ENCODE results near the gene BABAM2.

The BABAM2 gene

GRCh38 chr2:27980242-27980641 lies 89.7 kb downstream of the BABAM2 start:
- 93% methylated on average over 1 of the region's 1 CpG for WGBS
- Histone ChIP-seq H3K9me3 (ENCODE audit: insufficient read depth, low read depth, low read length) (no peaks in the 10 kb centered on the region; the same call in 1 of the 2 replicates), H3K36me3 (ENCODE audit: insufficient read depth, low read length) (no peaks in the 10 kb centered on the region), H3K4me3 (ENCODE audit: low read length) (no peak overlapping the region), H3K9ac (ENCODE audit: low read depth, low read length) (no peak overlapping the region), H3K27me3 (ENCODE audit: insufficient read depth, low read length) (no peaks in the 10 kb centered on the region), H3K27ac (ENCODE audit: low read depth, low read length) (no peak overlapping the region), H3K4me1 (ENCODE audit: insufficient read depth, low read length) (peaks cover 6% of the 10 kb centered on the region; the same call in 1 of the 2 replicates)

- Histone ChIP-seq H3K4me3 (ENCODE audit: low read length) (no peak overlapping the region), H3K36me3 (ENCODE audit: insufficient read depth, low read length) (no peaks in the 10 kb centered on the region), H3K4me1 (ENCODE audit: insufficient read depth, low read length) (no peaks in the 10 kb centered on the region), H3K27me3 (ENCODE audit: insufficient read depth, low read length) (no peaks in the 10 kb centered on the region), H3K9ac (ENCODE audit: low read depth, low read length) (no peak overlapping the region), H3K9me3 (ENCODE audit: insufficient read depth, low read depth, low read length) (no peaks in the 10 kb centered on the region; the same call in 1 of the 2 replicates), H3K27ac (ENCODE audit: low read depth, low read length) (no peak overlapping the region)
These were observed 93.6 kb downstream of the BABAM2 start for GRCh38 chr2:27984153-27984552.

GRCh38 chr2:27988306-27988705 lies 97.8 kb downstream of the BABAM2 start:
- Histone ChIP-seq H3K27me3 (ENCODE audit: insufficient read depth, low read length) (no peaks in the 10 kb centered on the region), H3K36me3 (ENCODE audit: insufficient read depth, low read length) (no peaks in the 10 kb centered on the region), H3K27ac (ENCODE audit: low read depth, low read length) (no peak overlapping the region), H3K9ac (ENCODE audit: low read depth, low read length) (no peak overlapping the region), H3K4me3 (ENCODE audit: low read length) (no peak overlapping the region), H3K4me1 (ENCODE audit: insufficient read depth, low read length) (peaks cover 8% of the 10 kb centered on the region; the same call in 1 of the 2 replicates), H3K9me3 (ENCODE audit: insufficient read depth, low read depth, low read length) (no peaks in the 10 kb centered on the region; the same call in 1 of the 2 replicates)
- 100% methylated on average over 3 of the region's 3 CpGs for WGBS

DNA sequence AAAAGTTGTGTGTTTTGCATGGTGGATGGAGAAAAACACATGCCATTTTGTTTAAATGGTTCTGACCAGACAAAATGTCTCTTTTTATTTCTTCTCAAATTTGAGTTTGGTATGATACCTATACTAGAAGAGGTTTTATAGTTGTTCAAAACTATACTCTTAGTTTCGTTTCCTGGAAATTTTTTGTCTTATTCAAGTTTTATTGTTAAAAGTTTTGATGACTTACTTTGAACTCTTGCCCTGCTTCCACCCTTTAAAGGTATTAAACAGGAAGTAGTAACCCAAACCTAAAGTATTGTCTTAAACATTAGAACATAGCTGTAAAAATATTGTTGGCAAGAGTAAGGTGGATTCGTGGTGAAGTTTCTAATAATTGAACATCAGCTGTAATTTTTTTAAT lies 98.2 kb downstream of the BABAM2 start:
- 100% methylated on average over 1 of the region's 2 CpGs for WGBS
- no peak overlapping the region for H3K27ac ChIP-seq (ENCODE audit: low read depth, low read length)

GRCh38 chr2:27989149-27989548 lies 98.6 kb downstream of the BABAM2 start:
- H3K4me1 ChIP-seq (ENCODE audit: insufficient read depth, low read length): peaks cover 12% of the 10 kb centered on the region; the same call in 1 of the 2 replicates
- H3K27me3 ChIP-seq (ENCODE audit: insufficient read depth, low read length): no peaks in the 10 kb centered on the region
- no peaks in the 10 kb centered on the region for H3K9me3 ChIP-seq (ENCODE audit: insufficient read depth, low read depth, low read length)
- no peak overlapping the region for H3K9ac ChIP-seq (ENCODE audit: low read depth, low read length)
- no peak overlapping the region for H3K4me3 ChIP-seq (ENCODE audit: low read length)
- 96% methylated on average over 2 of the region's 2 CpGs for WGBS
- H3K36me3 ChIP-seq (ENCODE audit: insufficient read depth, low read length): no peaks in the 10 kb centered on the region
- H3K27ac ChIP-seq (ENCODE audit: low read depth, low read length): no peak overlapping the region

More for the DNA sequence above, 98.2 kb downstream of the BABAM2 start:
- Histone ChIP-seq H3K27me3 (ENCODE audit: insufficient read depth, low read length) (no peaks in the 10 kb centered on the region), H3K9me3 (ENCODE audit: insufficient read depth, low read depth, low read length) (no peaks in the 10 kb centered on the region; the same call in 1 of the 2 replicates), H3K4me3 (ENCODE audit: low read length) (no peak overlapping the region), H3K4me1 (ENCODE audit: insufficient read depth, low read length) (peaks cover 12% of the 10 kb centered on the region; the same call in 1 of the 2 replicates), H3K36me3 (ENCODE audit: insufficient read depth, low read length) (no peaks in the 10 kb centered on the region), H3K9ac (ENCODE audit: low read depth, low read length) (no peak overlapping the region)

- H3K27me3 ChIP-seq (ENCODE audit: insufficient read depth, low read length): no peaks in the 10 kb centered on the region
- no peaks in the 10 kb centered on the region for H3K36me3 ChIP-seq (ENCODE audit: insufficient read depth, low read length)
- H3K9ac ChIP-seq (ENCODE audit: low read depth, low read length): no peak overlapping the region
- no peak overlapping the region for H3K27ac ChIP-seq (ENCODE audit: low read depth, low read length)
- no peak overlapping the region for H3K4me3 ChIP-seq (ENCODE audit: low read length)
- no peaks in the 10 kb centered on the region for H3K9me3 ChIP-seq (ENCODE audit: insufficient read depth, low read depth, low read length)
- H3K4me1 ChIP-seq (ENCODE audit: insufficient read depth, low read length): peaks cover 12% of the 10 kb centered on the region; the same call in 1 of the 2 replicates
- 94% methylated on average over 4 of the region's 4 CpGs for WGBS
These were observed 99.6 kb downstream of the BABAM2 start for GRCh38 chr2:27990030-27990590.

GRCh38 chr2:27991146-27991545 lies 100.6 kb downstream of the BABAM2 start:
- peaks cover 12% of the 10 kb centered on the region; the same call in 1 of the 2 replicates for H3K4me1 ChIP-seq (ENCODE audit: insufficient read depth, low read length)
- no peaks in the 10 kb centered on the region for H3K9me3 ChIP-seq (ENCODE audit: insufficient read depth, low read depth, low read length)

GRCh38 chr2:27992787-27993401 lies 102.4 kb downstream of the BABAM2 start:
- H3K27ac ChIP-seq (ENCODE audit: low read depth, low read length): no peak overlapping the region
- H3K36me3 ChIP-seq (ENCODE audit: insufficient read depth, low read length): no peaks in the 10 kb centered on the region
- peaks cover 12% of the 10 kb centered on the region; the same call in 1 of the 2 replicates for H3K4me1 ChIP-seq (ENCODE audit: insufficient read depth, low read length)

More at GRCh38 chr2:27991146-27991545, 100.6 kb downstream of the BABAM2 start:
- Histone ChIP-seq H3K4me3 (ENCODE audit: low read length) (no peak overlapping the region), H3K27ac (ENCODE audit: low read depth, low read length) (no peak overlapping the region), H3K36me3 (ENCODE audit: insufficient read depth, low read length) (no peaks in the 10 kb centered on the region), H3K27me3 (ENCODE audit: insufficient read depth, low read length) (no peaks in the 10 kb centered on the region), H3K9ac (ENCODE audit: low read depth, low read length) (no peak overlapping the region)
- no CpG with 5 or more reads among the region's 1 CpG for WGBS

DNA sequence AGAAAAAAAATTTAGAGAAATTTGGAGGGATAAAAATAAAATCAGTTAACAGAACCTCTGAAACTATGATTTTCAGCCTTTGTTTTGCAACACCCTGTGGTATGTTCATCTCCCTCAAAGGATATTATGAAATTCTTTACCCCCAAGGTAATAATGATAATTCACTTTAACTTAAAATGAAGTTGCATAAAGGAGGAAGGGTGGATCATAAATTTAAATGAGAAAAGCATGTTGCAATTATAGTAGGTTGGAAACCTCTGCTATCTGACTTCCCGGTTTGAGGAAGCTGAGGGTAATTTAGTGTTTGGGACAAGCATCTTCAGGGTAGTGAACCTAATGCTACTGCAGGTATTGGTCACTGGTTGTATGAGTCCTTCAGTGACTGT lies 102.9 kb downstream of the BABAM2 start:
- WGBS: 88% methylated on average over 1 of the region's 1 CpG
- Histone ChIP-seq H3K27me3 (ENCODE audit: insufficient read depth, low read length) (no peaks in the 10 kb centered on the region), H3K36me3 (ENCODE audit: insufficient read depth, low read length) (no peaks in the 10 kb centered on the region), H3K4me1 (ENCODE audit: insufficient read depth, low read length) (peaks cover 12% of the 10 kb centered on the region; the same call in 1 of the 2 replicates), H3K27ac (ENCODE audit: low read depth, low read length) (no peak overlapping the region), H3K9ac (ENCODE audit: low read depth, low read length) (no peak overlapping the region), H3K4me3 (ENCODE audit: low read length) (no peak overlapping the region), H3K9me3 (ENCODE audit: insufficient read depth, low read depth, low read length) (no peaks in the 10 kb centered on the region)

More at GRCh38 chr2:27992787-27993401, 102.4 kb downstream of the BABAM2 start:
- Histone ChIP-seq H3K27me3 (ENCODE audit: insufficient read depth, low read length) (no peaks in the 10 kb centered on the region), H3K9ac (ENCODE audit: low read depth, low read length) (no peak overlapping the region), H3K4me3 (ENCODE audit: low read length) (no peak overlapping the region), H3K9me3 (ENCODE audit: insufficient read depth, low read depth, low read length) (no peaks in the 10 kb centered on the region)

DNA sequence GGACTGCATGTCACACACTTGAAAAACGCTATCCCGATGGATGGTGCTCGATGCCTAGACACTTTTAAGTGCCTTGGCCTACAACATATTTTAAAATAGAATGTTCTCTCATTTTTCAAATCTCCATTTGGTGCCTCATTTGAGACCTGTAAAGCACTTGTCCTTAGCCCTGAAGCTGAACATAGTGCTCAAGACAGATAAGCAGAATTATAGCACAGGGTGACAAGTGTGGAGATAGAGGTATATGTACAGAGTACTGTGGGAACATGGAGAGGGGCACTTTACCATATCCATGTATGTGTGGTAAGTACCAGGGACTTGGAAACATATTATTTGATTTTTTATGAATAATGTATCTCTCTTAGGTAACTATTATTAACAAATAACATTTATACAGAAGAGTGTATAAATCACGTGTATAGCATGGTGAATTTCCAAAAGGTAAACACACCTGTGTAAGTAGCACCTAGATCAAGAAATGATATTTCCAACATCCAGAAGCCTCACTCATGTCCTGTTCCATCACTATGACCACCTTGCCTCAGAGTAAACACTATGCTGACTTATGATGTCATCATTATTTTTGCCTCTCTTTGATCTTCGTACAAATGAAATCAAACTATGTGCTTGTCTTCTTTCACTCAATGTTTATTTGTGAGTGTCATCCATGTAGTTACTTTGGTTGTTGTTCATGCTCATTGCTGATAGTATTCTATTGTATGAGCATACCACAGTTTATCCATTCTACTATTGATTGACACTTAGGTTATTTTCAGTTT lies 103.6 kb downstream of the BABAM2 start:
- H3K27ac ChIP-seq (ENCODE audit: low read depth, low read length): no peak overlapping the region
- no peaks in the 10 kb centered on the region for H3K9me3 ChIP-seq (ENCODE audit: insufficient read depth, low read depth, low read length)
- no peaks in the 10 kb centered on the region for H3K36me3 ChIP-seq (ENCODE audit: insufficient read depth, low read length)
- no peak overlapping the region for H3K4me3 ChIP-seq (ENCODE audit: low read length)
- H3K4me1 ChIP-seq (ENCODE audit: insufficient read depth, low read length): peaks cover 12% of the 10 kb centered on the region; the same call in 1 of the 2 replicates
- no peak overlapping the region for H3K9ac ChIP-seq (ENCODE audit: low read depth, low read length)
- WGBS: 95% methylated on average over 5 of the region's 5 CpGs
- no peaks in the 10 kb centered on the region for H3K27me3 ChIP-seq (ENCODE audit: insufficient read depth, low read length)
